HFF-Myc (cell line): ENCODE data around the gene CLEC3B.
"Not testable (repeated sequence)": the region's sequence is repeated elsewhere in the genome, so short reads cannot be mapped to it uniquely, and the experiment has no call there.

Experiments used
- DNase-seq: peaks from one replicate; pipeline ENCODE4 v3.0.0-alpha.2; 2011; ENCODE audit warnings: low read depth; ENCODE audit errors: extremely low read depth
- H3K4me3 ChIP-seq: replicated peaks from 2 replicates; pipeline ENCODE4 v1.5.1; 2011; ENCODE audit warnings: low read depth, mild to moderate bottlenecking, control low read depth, low read length
- CTCF ChIP-seq: IDR thresholded peaks from 2 replicates; pipeline ENCODE4 v1.5.1; 2012; ENCODE audit warnings: mild to moderate bottlenecking, low read depth, low read length, control low read depth; ENCODE audit errors: missing control alignments

Gene CLEC3B

DNA sequence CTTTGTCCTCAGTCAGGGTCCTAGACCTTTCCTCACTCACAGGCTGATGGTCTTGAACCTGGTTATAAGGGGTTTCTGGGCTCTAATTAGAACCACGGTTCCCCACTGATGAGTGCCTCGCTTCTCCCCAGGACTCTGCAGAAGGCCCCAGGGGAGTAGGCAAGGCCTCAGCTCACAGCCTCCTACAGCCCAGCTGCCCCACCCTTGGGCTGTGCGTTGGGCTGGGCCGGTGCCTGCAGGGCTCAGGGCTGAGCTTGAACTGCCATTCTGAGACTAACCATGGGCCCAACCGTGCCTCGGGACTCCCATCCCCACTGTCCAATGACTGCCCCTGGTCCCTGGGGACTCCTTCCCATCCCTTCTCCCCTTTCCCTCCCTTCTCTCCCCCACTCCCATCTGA, 25.6 kb downstream of the CLEC3B start:
- H3K4me3 ChIP-seq = no peak overlapping the region
- DNase-seq = no peak
- no peak for TF ChIP-seq CTCF

- DNase-seq, H3K4me3 ChIP-seq: not testable (repeated sequence)
These were observed 27.7 kb downstream of the CLEC3B start for GRCh38 chr3:45053805-45054195.

DNA sequence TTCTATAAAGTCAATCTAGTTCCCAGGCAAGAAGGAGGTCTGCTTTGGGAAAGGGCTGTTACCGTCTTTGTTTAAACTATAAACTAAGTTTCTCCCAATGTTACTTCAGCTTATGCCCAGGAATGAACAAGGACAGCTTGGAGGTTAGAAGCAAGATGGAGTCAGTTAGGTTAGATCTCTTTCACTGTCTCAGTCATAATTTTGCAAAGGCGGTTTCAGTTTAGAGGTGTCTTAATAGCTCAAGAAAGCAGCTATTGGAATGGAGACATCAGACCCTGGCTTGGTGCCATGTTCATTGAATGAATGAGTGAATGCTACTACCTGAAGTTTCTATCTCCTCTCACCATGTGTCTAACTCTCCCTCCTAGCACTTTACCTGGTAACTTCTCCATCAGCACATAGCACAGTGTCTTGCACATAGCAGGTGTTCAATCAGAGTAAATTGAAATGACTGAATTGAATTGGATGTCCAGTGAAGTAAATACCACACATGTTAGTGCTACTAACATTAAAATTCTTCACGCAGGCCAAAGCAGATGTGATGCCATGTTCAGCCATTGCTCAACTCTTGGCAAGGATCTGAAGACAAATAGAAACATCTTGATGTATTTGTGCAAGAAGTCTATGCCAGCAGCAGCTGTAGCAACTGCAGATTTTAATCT, 28.2 kb downstream of the CLEC3B start:
- DNase-seq = peak; percentile 67
- H3K4me3 ChIP-seq = no peak overlapping the region
- TF ChIP-seq CTCF = no peak

DNA sequence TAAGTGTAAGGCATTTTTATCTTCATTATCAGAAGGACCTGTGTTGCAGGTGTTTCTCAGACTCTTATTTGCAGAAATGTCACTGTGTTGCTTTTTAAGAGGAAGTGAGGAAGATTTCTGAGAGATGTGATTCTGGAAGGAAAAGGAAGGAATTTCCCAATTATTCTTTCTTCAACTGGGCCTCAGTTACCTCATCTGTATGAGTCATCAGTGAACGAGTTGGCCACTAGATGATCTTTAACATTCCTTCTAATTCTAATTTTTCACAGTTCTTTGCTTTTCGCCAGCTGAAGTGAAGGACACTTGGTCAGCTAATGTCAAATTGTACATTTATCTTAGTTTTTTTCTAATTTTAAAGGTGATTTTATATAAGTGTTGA, 28.9 kb downstream of the CLEC3B start:
- no peak overlapping the region for H3K4me3 ChIP-seq
- TF ChIP-seq CTCF = no peak
- DNase-seq = peak; percentile 61

GRCh38 chr3:45055411-45056143, 29.5 kb downstream of the CLEC3B start:
- peak; percentile 12 for TF ChIP-seq CTCF
- peak overlapping the region; percentile 9; the same call in 1 of the 2 replicates for H3K4me3 ChIP-seq
- peak; percentile 74 for DNase-seq

DNA sequence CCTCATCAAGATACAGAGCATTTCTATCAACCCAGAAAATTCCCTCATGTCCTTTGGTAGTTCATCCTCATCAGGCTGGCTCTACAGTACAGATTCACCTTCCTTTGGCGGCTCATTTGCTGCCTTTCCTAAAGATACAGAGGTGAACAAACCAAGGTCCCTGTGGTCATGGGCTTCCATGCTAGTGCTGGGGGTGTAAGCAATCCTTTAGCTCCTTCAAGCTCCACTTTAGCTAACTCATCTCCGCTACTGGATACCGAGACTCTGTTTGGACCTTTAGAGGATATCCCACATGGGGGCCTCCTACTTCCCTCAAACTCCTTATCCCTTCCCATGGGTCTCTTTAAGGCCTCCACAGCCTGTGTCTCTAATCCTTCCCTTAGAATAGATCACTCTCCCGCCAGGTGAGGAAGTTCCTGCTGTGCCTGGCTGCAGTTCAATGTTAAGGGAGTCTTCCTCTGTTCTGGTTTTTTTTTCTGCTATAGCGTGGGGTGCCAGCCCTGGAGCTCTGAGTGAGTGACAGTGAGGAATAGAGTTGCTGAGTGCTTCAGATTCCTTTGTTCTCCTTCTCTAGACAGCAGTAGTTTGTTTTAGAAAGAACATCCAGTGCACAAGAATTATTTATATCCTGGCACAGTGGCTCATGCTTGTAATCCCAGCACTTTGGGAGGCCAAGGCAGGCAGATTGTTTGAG, 30.7 kb downstream of the CLEC3B start:
- no peak for TF ChIP-seq CTCF
- no peak for DNase-seq
- H3K4me3 ChIP-seq = no peak overlapping the region

DNA sequence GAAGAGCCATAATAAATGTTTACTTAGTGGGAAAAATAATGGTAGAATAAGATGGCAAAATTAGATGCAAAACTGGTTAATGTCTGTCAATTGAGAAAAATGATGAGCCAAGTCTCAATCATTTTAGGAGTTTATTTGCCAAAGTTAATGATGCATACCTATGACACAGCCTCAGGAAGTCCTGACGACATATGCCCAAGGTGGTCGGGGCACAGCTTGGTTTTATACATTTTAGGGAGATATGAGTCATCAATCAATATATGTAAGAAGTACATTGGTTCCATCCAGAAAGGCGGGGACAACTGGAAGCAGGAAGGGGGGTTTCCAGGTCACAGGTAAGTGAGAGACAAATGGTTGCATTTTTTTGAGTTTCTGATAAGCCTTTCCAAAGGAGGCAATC, 31.5 kb downstream of the CLEC3B start:
- no peak for TF ChIP-seq CTCF
- H3K4me3 ChIP-seq = no peak overlapping the region
- no peak for DNase-seq
